HEK293T (cell line): ENCODE data around the gene SNX33.
A peak's percentile ranks its signal among the peaks of the same experiment; 100 is the strongest.

Experiments used
- CTCF ChIA-PET: fragments of 350-600 bp; formaldehyde crosslinking; extraction: SDS; loops from one replicate; lab custom pipeline; 2021; ENCODE audit warnings: antibody characterized with exemption, inconsistent platforms; lab: Yijun Ruan, JAX
- POLR2A ChIA-PET: fragments of 350-600 bp; formaldehyde crosslinking; extraction: SDS; loops from one replicate; lab custom pipeline; 2020; ENCODE audit warnings: antibody characterized with exemption, inconsistent platforms; lab: Yijun Ruan, JAX
- DNase-seq: peaks from one replicate; pipeline ENCODE4 v3.0.0; 2012; ENCODE audit warnings: mixed read lengths; ENCODE audit errors: extremely low spot score
- ARNT ChIP-seq: fragments of 450-650 bp; IDR thresholded peaks from 2 replicates; pipeline ENCODE4 v1.6.1; 2017; ENCODE audit warnings: mild to moderate bottlenecking
- BHLHE40 ChIP-seq: fragments of 450-650 bp; IDR thresholded peaks from 2 replicates; pipeline ENCODE4 v1.6.1; 2016; ENCODE audit warnings: mild to moderate bottlenecking, moderate library complexity, borderline replicate concordance
- CTBP1 ChIP-seq: fragments of 450-650 bp; IDR thresholded peaks from 2 replicates; pipeline ENCODE4 v1.6.1; 2016; ENCODE audit warnings: borderline replicate concordance
- ELF4 ChIP-seq: fragments of 450-650 bp; IDR thresholded peaks from 2 replicates; pipeline ENCODE4 v1.6.1; 2017; ENCODE audit warnings: antibody characterized with exemption
- FOXA1 ChIP-seq: fragments of 450-650 bp; IDR thresholded peaks from 2 replicates; pipeline ENCODE4 v1.6.1; 2016; ENCODE audit warnings: mild to moderate bottlenecking
- FOXK2 ChIP-seq: fragments of 450-650 bp; IDR thresholded peaks from 2 replicates; pipeline ENCODE4 v1.6.1; 2016; ENCODE audit warnings: mild to moderate bottlenecking
- FOXM1 ChIP-seq: fragments of 450-650 bp; IDR thresholded peaks from 2 replicates; pipeline ENCODE4 v1.6.1; 2017; ENCODE audit warnings: mild to moderate bottlenecking, borderline replicate concordance
- HDGF ChIP-seq: fragments of 450-650 bp; IDR thresholded peaks from 2 replicates; pipeline ENCODE4 v1.6.1; 2017; ENCODE audit warnings: antibody characterized with exemption, borderline replicate concordance
- L3MBTL2 ChIP-seq: fragments of 450-650 bp; conservative IDR thresholded peaks from 2 replicates; pipeline ENCODE4 v1.6.1; 2016; ENCODE audit warnings: mild to moderate bottlenecking
- LEF1 ChIP-seq: fragments of 450-650 bp; IDR thresholded peaks from 2 replicates; pipeline ENCODE4 v1.6.1; 2017; ENCODE audit warnings: mild to moderate bottlenecking, borderline replicate concordance
- NFRKB ChIP-seq: fragments of 450-650 bp; IDR thresholded peaks from 2 replicates; pipeline ENCODE4 v1.6.1; 2016; ENCODE audit warnings: mild to moderate bottlenecking, moderate library complexity
- PKNOX1 ChIP-seq: fragments of 450-650 bp; IDR thresholded peaks from 2 replicates; pipeline ENCODE4 v1.6.1; 2016
- SP1 ChIP-seq: fragments of 450-650 bp; IDR thresholded peaks from 2 replicates; pipeline ENCODE4 v1.6.1; 2017
- SUZ12 ChIP-seq: fragments of 450-650 bp; IDR thresholded peaks from 2 replicates; pipeline ENCODE4 v1.6.1; 2016; ENCODE audit warnings: mild to moderate bottlenecking
- TARDBP ChIP-seq: fragments of 450-650 bp; IDR thresholded peaks from 2 replicates; pipeline ENCODE4 v1.6.1; 2016
- ZNF384 ChIP-seq: fragments of 450-650 bp; IDR thresholded peaks from 2 replicates; pipeline ENCODE4 v1.6.1; 2016

The SNX33 gene

GRCh38 chr15:75694241-75695182, 46.8 kb downstream of the SNX33 start:
- TF ChIP-seq FOXM1: no peak
- TF ChIP-seq ZNF384: no peak
- no peak for TF ChIP-seq BHLHE40
- TF ChIP-seq NFRKB: no peak
- TF ChIP-seq SP1: no peak
- no peak for TF ChIP-seq ARNT
- no peak for TF ChIP-seq ELF4
- no peak for TF ChIP-seq L3MBTL2
- no peak for TF ChIP-seq FOXK2
- TF ChIP-seq PKNOX1: no peak
- no peak for TF ChIP-seq CTBP1
- no peak for TF ChIP-seq LEF1
- no peak for TF ChIP-seq TARDBP
- no peak for TF ChIP-seq FOXA1
- TF ChIP-seq HDGF: no peak
- TF ChIP-seq SUZ12: no peak
- ChIA-PET POLR2A (interaction anchor here (0.6 to 2.1 kb wide), 6 partner anchors 18 to 355 kb away, joined by 3 to 8 read pairs (median 4); partner anchors contain the start of genes CSPG4, IMP3 and MAN2C1), CTCF (interaction anchor here (0.7 to 1.2 kb wide), 6 partner anchors 9 to 117 kb away, joined by 3 to 5 read pairs (median 3); no protein-coding TSS in a partner anchor)
- DNase-seq: peak; percentile 67

DNA sequence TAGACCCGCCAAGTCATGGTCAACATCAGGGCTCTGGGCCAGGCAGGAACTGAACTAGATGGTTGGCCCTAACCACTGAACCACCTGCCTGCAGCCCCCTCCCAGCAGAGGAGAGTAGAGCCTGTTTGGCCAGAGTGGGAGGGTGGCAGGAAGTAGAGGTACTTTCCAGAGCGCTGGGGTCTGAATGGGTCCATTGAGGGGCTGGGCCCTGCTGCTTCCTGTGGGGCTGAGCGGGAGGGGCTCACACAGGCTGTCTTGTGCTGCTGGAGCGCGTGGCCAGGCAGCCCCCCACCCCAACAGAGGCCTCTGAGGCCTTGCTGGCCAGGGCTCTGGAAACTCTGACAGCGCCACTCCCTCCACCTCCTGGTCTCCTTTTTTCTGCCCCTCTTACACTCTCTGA, 47.5 kb downstream of the SNX33 start:
- ChIA-PET CTCF (interaction anchor here (1.2 kb wide), 3 partner anchors 9 to 107 kb away, joined by 3 to 5 read pairs (median 5); no protein-coding TSS in a partner anchor), POLR2A (interaction anchor here (0.6 to 2.1 kb wide), 5 partner anchors 18 to 355 kb away, joined by 3 to 8 read pairs (median 4); partner anchors contain the start of genes CSPG4, IMP3 and MAN2C1)
- TF ChIP-seq BHLHE40 (no peak), PKNOX1 (no peak), FOXM1 (no peak), ZNF384 (no peak), SUZ12 (no peak), L3MBTL2 (no peak), SP1 (no peak), FOXA1 (no peak), TARDBP (no peak), FOXK2 (no peak), ARNT (no peak), ELF4 (no peak), HDGF (no peak), NFRKB (no peak), LEF1 (no peak), CTBP1 (no peak)
- DNase-seq: no peak

GRCh38 chr15:75695634-75696310, 48.1 kb downstream of the SNX33 start:
- POLR2A ChIA-PET: no interaction called here
- CTCF ChIA-PET: no interaction called here
- no peak for TF ChIP-seq LEF1
- TF ChIP-seq CTBP1: no peak
- TF ChIP-seq SP1: no peak
- TF ChIP-seq FOXA1: no peak
- TF ChIP-seq ZNF384: no peak
- no peak for TF ChIP-seq NFRKB
- TF ChIP-seq TARDBP: no peak
- TF ChIP-seq HDGF: no peak
- TF ChIP-seq BHLHE40: no peak
- TF ChIP-seq PKNOX1: no peak
- no peak for TF ChIP-seq FOXM1
- no peak for TF ChIP-seq ARNT
- no peak for TF ChIP-seq ELF4
- TF ChIP-seq L3MBTL2: no peak

GRCh38 chr15:75696311-75696720, 48.6 kb downstream of the SNX33 start:
- no peak for DNase-seq
- POLR2A ChIA-PET: no interaction called here
- CTCF ChIA-PET: no interaction called here
- TF ChIP-seq TARDBP: no peak
- TF ChIP-seq LEF1: no peak
- TF ChIP-seq ARNT: no peak
- TF ChIP-seq CTBP1: no peak
- TF ChIP-seq FOXA1: no peak
- no peak for TF ChIP-seq ELF4
- TF ChIP-seq HDGF: no peak
- TF ChIP-seq L3MBTL2: no peak
- TF ChIP-seq FOXM1: no peak
- TF ChIP-seq BHLHE40: no peak
- TF ChIP-seq PKNOX1: no peak
- TF ChIP-seq FOXK2: no peak
- TF ChIP-seq NFRKB: no peak
- no peak for TF ChIP-seq SP1
- TF ChIP-seq SUZ12: no peak
- TF ChIP-seq ZNF384: no peak

More at GRCh38 chr15:75695634-75696310, 48.1 kb downstream of the SNX33 start:
- no peak for DNase-seq
